Measurements from ENCODE around the gene HES3.

GRCh38 chr1:6266641-6267040 lies 22.7 kb downstream of the HES3 start:
- TF ChIP-seq CTCF (IDR thresholded peaks at IDR 0.05; ENCODE audit: low read length) (no peak), EZH2 (IDR thresholded peaks at IDR 0.05; ENCODE audit: borderline replicate concordance, low read length) (no peak)
